Stimulated activated CD4-positive, alpha-beta T cell treated with anti-CD3 and anti-CD28 coated beads, Interleukin-15, amount 100 ng/mL, for 24 hours (primary cell): ENCODE results near the gene FANK1.
"Not testable (repeated sequence)": the region's sequence is repeated elsewhere in the genome, so short reads cannot be mapped to it uniquely, and the experiment has no call there.

ENCODE experiments used
- DNase-seq: peaks from one replicate; pipeline ENCODE4 v3.0.0-alpha.2; 2020

FANK1 gene, protein sequence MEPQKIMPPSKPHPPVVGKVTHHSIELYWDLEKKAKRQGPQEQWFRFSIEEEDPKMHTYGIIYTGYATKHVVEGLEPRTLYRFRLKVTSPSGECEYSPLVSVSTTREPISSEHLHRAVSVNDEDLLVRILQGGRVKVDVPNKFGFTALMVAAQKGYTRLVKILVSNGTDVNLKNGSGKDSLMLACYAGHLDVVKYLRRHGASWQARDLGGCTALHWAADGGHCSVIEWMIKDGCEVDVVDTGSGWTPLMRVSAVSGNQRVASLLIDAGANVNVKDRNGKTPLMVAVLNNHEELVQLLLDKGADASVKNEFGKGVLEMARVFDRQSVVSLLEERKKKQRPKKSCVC

DNA sequence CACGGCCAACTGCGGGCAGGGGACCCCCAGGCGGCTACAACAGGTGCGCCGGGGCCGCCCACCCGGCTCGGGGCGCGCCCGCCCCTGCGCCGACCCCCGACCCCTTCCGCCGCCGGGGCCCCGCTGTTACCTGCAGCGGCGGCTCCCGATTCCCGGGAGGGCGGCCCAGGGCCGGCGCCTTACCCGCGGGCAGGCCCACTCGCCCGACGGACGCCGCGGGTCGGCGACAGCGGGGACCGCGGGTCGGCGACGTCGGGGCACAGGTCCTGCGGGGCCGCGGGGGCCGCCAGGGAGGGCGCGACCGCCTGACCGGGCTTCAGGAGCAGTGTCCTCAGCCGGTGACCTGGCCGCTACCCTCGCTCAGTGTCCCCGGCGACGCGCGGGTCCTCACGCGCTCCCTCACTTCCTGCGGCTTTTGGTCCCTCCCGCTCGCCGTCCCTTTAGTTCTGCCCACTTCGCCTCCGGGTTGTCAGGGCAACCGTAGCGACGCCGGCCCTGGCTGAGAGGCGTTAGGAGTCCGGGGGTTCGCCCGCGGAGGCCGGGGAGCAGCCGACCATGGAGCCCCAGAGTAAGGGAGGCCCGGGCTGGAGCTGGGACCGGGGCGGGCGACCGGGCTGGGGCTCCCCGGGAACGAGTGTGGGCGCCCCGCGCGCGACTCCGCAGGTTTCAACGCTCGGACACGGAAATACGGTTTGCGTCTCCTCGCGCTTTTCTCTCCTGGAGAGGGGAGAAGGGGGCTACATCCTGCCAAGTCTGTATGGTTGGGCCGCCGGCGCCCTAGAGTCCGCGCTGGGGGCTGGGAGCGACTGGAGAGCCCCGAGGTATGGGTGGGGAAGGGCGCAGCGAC, at the start of gene FANK1:
Gene FANK1 (plus strand): TSS at position 477 of the 847 bp plus-strand sequence. CDS start 79 bp downstream, at position 556.
- peak; percentile 89 for DNase-seq

DNA sequence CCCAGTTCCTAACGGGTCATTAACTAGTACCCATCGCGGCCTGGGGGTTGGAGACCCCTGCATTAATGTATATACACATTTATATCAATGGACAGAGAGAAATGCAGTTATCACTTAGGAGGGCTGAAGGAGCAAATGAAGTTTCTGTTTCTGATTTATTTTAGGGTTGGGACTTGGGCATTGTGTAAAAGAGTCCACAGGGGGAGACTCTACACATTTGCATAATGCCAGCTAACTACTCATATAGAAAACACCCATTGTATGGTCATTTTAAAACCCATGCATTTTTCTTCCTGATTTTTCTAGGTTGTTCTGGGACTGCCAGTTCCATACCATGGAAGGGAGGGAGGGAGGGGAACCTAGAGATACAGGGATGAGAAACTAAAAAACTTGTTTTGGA, 49.5 kb upstream of the FANK1 start:
- DNase-seq = no peak

DNA sequence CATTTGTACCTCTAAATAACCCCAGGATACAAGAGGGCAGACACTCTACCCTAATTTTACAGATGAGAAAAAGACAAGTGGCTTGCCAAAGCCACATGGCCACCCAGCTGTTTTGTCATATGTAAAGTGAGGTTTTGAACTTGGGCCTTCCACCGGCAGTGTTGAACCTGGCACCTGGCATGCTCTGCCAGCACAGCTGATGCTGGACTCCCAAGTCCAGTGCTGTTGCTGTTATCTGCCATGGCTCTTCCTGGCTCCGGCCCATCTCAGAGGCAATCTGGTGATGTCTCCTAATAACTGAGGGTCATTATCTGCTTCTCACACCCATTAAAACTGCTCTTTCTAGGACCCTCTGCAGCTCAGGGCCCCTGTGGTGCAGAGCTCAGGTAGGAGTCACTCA, 48.0 kb upstream of the FANK1 start:
- DNase-seq = no peak

DNA sequence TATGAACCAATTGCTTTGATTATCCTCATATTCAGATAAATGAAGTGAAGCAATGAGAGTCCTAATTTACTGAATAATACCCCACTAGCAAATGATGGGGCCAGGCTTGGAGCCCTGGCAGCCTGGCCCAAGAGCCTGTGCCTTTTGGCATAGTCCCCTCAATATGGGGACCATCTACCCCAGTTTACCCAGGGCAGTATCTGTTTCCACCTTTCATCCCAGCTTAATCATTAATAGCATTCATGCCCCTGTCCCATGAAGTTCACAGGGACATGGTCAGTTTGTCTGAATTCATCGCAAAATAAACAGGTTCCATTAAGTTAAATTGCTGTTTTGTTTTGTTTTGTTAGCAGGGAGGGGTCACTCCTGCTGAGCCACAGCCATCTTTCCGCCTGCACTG, 47.5 kb upstream of the FANK1 start:
- no peak for DNase-seq

DNA sequence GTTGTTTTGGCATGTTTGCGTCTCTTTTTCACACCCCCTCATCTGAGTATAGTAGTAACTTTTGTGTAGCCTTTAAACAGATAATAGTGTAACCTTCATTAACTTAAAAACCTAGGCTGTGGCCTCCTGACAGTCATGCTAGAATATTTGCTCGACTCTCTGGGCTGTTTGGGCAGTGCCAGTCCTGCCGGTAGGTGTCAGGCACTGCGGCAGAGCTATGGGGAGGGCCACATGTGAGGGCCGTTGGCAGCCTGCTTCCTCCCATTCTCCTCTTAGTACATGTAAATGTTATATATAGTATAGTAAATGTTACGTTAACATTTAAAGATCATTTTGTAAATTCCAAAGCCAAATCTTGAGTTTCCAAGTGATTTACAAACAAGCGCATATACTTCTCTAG, 46.9 kb upstream of the FANK1 start:
- DNase-seq = no peak

DNA sequence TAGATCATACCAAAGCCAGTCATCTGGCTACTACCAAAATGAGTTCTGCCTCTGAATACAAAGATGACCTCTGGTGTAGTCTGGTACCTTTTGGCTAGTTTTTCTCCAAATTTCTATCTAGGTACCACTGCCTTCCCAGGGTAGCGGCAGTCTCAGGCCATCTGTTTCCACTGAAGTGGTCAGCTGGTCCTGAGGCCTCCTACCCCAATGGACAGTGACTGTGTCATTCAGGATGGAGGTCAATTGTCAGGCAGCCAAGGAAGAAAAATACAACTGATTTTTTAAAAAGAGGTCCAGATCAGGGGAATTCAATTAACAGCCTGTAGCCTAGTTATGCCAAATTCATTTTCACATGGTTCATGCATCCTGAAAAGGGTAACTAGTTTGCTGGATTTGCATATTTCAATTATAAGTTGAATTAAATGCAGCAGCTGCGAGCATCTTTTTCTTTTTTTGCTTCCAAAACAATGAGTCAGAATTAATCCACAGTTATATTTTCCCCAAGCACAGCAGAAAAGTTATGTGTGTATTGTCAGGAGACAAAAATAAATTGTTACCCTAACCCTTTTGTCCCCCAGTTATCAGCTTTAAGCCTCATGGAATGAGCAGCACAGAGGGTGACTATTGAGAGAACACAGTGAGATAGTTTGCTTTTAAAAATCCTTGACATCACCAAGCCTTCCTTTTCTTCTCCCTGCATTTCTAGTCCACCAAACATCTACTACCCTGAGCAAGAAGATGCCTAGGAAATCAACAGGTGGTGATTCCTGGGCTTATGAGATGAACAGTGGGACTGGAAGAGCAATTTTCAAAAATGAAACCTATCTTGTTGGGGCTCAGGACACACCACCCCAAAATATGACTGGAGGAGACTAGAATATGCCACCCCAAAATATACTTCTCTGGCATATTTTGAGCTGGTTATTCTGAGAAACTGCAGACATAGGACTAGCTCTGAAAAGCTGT, 45.3 kb upstream of the FANK1 start:
- DNase-seq = no peak

DNA sequence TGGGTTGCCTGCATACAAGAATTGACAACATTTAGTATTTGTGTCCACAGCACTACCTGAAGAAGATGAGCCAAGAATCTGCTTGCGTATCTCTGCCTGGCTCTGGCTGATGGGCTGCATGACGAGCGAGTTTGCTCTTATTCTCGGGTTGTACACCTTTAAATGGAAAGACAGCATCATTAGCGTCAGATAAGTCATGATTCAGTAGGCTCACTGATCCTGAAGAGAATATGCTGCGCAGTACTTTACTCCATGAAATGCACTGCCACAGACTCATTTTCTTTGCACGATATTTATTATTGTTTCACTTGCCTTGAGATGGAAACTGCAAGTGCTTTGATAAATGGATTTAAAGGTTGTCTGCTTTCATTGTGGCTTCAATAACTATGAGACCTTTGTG, 43.9 kb upstream of the FANK1 start:
- no peak for DNase-seq

DNA sequence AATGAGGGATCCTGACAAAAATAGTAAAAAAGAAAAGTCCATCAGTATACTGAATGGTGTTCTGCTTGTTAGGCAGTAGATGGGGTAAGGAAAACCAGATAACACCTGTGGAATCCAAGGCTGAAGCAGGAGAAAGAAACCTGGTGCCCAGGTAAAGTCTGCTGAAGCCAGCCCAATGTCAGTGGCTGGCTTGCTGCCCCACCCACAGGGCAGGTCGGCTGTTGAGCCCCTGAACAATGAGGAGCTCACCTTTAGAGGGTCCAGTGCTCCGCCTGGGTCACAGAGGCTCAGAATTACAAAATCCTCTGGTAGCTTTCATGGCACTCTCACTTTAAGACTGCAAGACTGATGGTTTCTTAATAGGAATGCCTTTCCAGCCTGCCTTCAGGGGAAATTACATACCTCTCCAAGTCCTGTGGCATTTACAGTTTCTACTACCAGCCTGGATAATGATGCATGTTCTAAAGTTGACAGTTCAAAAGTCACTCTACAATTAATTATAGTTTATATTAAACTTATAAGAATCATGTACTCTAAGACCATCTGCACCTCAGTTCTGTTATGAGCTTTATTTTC, 39.1 kb upstream of the FANK1 start:
- DNase-seq = no peak

DNA sequence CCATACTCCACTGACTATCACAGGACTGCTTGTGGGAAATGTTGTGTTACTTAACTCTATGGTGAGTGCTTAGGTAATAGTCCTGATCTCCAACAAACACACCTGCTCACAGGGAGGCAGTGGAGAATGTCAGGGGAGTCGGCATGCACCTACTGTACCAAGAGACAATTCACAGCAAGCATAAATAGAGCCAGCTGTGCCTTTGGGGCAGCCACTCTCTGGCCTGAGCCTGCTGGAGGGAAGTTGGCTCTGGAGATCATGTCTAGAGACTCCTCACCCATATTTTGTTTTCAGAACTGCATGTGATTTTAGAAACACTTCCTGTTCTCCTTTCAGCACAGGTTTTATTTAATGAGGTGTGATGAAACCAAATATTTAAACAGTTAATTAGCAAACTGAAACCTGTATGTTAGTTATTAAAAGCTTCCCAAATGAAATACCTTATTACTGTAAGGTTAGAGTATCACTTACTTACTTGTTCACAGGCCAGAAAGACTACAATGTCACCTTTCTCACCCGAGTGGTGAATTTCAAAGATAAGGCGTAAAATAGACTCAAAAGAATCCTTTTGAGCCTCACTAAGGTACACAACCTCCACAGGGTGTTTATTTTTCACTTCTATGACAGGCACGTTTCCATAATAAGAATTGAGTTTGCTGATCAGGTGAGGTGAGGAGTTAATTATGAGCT, 37.1 kb upstream of the FANK1 start:
- DNase-seq = no peak

DNA sequence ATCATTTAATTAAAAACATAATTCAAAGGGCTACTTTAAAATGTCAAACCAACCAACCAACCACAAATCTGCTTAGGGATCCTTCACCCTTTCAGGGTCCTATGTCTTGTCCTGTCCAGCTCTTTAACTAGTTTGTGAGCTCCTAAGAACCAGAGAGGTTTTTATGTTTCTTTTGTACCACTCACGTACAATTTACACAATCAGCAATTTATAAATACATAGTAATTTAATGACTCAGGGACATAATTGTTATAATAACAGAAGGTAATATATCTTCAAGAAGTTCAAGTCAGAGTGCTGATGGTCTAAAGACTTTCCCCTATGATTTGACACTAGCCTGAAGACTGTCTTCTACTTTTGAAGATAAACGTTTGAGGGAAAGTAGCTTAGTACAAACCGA, 31.2 kb upstream of the FANK1 start:
- DNase-seq = no peak

DNA sequence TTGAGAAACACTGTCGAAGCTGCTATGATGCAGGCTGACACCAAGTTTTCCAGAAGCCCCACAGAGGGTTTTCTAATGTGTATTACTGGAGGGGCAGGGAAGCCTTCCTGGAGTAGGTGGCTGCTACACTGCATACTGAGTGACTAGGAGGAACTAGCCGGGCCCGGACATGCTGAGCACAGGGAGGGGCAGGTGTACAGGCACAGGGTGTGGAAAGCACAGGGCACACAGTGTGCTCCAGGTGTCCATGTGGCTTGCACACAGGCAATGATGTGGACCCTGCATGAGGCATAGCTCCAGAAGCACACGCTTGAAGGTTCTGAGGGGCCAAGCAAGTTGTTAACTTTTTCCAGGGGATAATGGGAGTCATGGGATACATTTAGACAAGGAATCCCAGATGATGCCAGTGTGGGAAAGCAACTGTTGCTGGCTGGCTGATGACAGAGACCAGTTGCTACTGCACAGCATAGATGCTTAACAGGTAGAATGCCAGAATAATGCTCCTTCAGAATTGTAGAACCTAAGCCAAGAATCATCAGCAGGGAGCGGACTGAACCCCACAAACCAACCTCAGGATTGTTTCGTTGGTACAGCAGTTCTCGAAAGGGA, 29.8 kb upstream of the FANK1 start:
- no peak for DNase-seq

DNA sequence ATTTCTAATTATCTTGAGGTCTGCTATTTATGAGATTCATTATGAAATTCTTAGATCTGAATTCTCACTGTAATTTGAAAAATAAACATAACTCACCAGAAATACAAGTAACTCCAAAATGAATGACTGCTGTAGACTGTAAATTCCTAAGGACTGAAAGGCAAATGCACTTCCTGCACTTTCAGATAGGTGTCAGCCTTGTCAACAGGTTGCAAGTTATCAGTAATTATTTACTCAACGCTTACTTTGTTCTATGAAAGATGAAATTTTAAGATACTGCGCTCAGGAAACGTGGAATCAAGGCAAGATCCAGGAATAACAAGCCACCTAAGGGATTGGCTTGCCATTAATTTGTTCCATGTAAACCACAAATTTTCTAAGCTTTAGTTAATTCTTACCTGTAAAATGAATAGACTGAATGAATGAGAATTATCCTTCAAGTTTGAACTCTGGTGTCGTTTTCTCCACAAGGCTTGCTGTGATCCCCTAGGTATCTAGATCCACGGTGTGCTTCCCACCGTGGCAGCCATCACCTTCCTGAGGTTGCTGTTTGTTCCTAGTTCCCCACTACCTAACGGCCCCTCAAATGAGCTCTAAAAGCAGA, 27.9 kb upstream of the FANK1 start:
- peak; percentile 23 for DNase-seq

DNA sequence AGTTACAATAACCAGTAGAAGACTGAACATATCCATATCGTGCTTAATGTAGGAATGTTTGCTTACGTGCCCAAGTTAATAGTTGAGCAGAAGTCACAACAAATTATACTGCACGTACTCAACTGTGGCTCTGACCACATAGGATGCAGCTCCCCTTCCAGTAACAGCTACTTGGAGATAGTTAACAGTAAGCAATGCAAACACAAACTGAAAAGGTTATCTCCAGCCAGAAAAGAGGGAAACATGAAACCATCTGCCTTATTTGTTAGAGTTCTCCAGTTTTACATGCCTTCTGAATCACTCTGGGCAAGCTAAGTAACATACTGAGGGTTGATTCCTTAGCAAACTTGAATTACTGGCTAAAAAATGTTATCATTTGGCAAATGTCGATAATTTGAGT, 25.0 kb upstream of the FANK1 start:
- no peak for DNase-seq

DNA sequence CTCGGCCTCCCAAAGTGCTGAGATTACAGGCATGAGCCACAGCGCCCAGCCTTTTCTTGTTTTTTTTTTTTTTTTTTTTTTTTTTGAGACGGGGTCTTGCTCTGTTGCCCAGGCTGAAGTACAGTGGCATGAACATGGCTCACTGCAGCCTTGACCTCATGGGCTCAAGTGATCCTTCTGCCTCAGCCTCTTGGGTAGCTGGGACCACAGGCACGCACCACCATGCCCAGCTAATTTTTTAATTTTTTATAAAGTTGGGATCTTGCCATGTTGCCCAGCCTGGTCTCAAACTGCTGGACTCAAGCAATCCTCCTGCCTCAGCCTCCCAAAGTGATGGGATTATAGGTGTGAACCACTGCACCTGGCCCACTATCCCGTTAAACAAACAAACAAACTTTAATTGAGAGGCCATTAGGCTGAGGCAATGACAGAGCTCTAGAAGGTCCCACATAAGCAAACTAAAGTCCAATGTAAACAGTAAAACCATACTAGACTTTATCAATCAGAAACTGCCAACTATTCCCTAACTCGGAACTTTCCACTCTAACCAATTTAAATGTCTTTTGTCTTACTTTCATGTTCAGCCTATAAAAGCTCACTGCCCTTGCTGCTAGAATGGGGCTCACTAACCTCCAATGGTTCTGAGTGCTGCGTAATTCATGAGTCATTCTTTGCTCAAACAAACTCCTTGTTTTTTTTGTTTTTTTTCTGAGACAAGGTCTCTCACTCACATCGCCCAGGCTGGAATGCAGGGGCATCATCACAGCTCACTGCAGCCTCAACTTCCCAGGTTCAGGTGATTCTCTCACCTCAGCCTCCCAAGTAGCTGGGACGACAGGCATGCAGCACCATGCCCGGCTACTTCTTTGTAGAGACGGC, 17.2 kb upstream of the FANK1 start:
- DNase-seq = no peak

DNA sequence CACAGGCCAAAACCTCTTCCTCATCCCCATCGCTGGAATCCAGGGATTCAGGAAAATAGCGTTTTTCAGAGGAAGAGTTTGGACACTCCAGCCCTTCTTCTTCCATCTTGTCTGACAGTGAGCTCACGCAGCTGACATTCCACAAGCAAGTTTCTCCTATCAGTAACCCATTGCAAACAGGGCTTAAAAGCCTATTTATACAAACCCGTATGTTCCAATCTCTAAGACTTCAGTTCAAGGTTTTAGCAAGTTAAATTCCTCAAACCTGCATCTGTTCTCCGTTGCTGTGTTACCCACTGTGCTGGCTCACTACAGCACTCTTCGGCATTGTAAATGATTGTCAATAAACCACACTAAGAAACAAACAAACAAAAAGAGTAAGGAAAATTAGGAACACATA, 15.6 kb upstream of the FANK1 start:
- no peak for DNase-seq

DNA sequence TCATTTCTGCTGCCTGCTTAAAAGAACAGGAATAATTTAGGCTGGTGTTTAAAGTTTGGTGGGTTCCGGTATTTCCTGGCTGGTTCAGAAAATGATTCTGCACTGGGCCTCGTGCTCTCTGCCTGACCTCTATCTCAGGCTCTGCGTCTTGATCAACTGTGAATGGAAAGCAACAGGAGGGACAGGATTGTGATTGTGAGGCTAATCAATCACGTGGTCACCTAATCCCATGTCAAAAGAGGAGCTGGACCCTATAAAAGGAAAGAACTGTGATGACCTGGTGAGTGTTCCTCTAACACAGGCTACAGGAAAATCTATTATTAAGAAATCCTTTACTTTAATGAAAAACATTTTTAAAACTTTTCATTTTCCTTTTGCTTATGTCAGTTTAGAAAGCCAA, 15.2 kb upstream of the FANK1 start, which contains the start of gene DHX32:
Gene DHX32 (minus strand): TSS at position 101 of the 400 bp plus-strand sequence. CDS start 468 bp downstream, outside the sequence.
- DNase-seq = no peak

DNA sequence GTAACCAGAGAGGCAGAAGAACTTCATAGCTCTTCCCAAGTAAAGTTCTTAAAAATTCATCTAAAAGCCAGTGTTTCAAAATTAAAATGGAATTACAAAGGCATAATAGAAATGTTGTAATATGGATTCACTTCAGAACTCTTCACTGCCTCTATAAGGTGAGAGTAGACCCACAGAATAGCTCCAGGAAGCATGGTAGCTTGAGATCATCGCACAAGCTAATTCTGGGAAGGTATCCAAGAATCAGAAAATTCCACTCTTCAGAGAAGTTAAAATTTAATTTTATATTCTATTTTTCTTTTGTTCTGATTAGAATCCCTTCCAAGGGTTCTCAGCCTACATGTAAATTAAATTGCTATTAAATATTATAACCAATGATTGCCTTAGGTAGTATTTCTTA, 13.8 kb upstream of the FANK1 start:
- DNase-seq = no peak

DNA sequence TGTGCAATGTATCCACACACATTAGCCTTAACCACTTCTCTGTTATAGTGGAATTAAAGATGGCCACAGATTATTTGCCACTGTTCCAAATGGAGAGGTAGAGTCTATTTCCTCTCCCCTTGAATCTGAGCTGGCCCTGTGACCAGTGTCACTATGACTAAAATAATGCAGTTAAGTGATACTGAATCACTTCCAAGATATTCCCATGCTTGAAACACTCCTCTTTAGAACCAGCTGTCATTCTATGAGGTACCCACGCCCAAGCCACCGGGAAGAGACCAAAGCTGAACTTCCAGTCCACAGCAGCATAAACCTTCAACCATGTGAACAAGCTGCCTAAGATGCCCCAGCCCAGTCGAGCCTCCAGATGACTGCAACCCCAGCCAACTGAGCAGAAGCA, 13.2 kb upstream of the FANK1 start:
- DNase-seq = no peak

DNA sequence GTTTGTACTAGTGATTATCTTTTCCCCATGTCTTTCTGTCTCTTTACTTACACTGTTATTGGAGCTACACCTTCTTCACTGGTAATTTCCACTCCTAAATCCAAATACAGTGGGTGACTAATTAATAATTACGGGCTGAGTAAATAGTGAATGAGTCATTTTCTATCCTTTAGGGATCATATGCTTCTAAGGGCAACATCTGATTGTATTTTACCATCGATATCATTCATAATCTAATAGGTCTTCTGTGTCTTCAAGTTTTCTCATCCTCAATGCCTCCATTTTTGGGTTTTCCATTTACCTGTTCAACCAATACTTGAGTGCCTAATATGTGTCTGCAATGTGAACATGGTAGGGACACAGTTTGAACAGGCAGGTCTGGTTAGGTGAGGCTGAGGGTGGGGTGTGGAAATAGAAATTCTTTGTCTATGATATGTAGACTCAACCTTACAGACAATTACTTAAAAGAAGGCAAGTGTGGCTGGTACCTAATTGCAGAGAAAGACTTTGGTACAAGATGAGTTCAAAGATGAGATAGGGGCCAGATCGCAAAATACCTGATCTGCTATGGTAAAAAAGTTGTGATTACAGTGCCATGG, 9.4 kb upstream of the FANK1 start:
- DNase-seq = no peak

DNA sequence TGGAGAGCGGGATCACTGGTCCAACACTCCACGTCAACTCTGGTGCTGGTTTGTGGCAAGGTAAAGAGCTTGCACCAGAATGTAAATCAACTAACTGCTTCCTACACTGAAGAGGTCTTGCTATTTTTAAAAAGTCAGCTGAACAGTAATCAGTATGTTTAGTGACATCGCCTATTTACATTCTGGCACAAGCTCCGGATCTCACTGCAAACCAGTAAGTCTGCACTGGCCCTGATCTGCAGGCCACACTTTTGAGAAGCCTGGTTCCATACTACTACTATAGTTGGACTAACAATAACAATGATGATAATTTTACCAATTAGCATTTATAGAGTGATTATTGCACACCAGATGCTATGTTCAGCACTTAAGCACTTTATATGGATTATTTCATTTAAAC, 6.9 kb upstream of the FANK1 start:
- not testable (repeated sequence) for DNase-seq
